Epithelial cell of proximal tubule (primary cell): Measurements from ENCODE around the gene OSBPL10. TPM values are rescaled to one million over a fixed set of nuclear protein-coding genes. Genes with fewer than 3 reads are reported as not detected.

Experiments used
- DNase-seq: peaks from one replicate; pipeline ENCODE4 v3.0.0-alpha.2; 2011; ENCODE audit warnings: low read depth
- H3K4me3 ChIP-seq: 2 replicates; pipeline ENCODE4 v1.5.1; 2011; ENCODE audit warnings: low read depth, mild to moderate bottlenecking, low read length
- CTCF ChIP-seq: conservative IDR thresholded peaks from 2 replicates; pipeline ENCODE4 v1.5.1; 2012; ENCODE audit warnings: low read depth, mild to moderate bottlenecking, low read length
- total RNA-seq: library from RNA; depleted of rRNA; stranded (reverse); fragments of >200 nt; gene quantifications from 2 replicates; pipeline ENCODE4 v1.2.3, GENCODE V29; 2015

Gene OSBPL10
- total RNA-seq, 1 donor from 2014 or later: 17.5 TPM

DNA sequence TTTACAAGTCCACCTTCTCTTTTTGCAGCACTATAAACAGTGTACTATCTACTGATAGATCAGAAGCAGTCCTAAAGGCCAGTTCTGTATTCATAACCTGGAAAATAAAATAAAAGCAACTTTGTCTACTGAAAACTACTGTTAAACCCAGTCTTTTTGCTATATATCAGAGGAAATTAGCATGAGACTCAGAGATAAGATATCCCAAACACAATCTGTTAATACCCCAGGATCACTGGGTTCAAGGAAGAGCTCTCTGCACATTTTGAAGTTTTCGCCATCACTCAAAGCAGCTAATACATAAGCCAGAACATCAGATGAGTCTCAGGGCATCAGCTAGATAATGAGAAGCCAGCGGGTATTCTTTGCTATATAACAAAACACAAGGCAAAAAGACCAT lies 21.8 kb downstream of the OSBPL10 start:
- no peak for DNase-seq
- no peak overlapping the region for H3K4me3 ChIP-seq
- TF ChIP-seq CTCF: no peak

GRCh38 chr3:31958701-31959152 lies 22.3 kb downstream of the OSBPL10 start:
- no peak overlapping the region for H3K4me3 ChIP-seq
- no peak for TF ChIP-seq CTCF
- DNase-seq: no peak

DNA sequence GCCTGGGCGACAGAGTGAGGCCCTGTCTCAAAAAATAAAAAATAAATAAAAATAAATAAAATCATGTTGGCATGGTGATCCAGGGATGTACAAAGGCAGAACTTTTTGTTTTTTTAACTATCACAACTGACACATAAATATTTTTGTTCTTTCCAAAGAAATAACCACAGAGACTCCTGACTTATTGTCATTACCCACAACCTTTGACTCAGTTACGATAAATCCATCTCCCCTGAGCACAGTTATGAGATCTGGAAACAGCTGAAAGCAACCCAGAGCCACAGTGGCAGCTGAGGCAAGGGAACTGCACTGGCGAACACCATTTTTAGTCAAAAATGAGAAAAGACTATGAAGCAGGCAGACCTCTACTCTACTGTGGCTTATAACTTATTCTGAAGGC lies 24.0 kb downstream of the OSBPL10 start:
- no peak overlapping the region for H3K4me3 ChIP-seq
- TF ChIP-seq CTCF: no peak
- no peak for DNase-seq

GRCh38 chr3:31955581-31955980 lies 25.5 kb downstream of the OSBPL10 start:
- DNase-seq: no peak
- H3K4me3 ChIP-seq: no peak overlapping the region
- no peak for TF ChIP-seq CTCF

GRCh38 chr3:31953636-31954035 lies 27.4 kb downstream of the OSBPL10 start:
- no peak for TF ChIP-seq CTCF
- no peak for DNase-seq
- H3K4me3 ChIP-seq: no peak overlapping the region

- no peak for TF ChIP-seq CTCF
Measured at GRCh38 chr3:31953091-31953490, 28.0 kb downstream of the OSBPL10 start.

GRCh38 chr3:31952205-31952604 lies 28.9 kb downstream of the OSBPL10 start:
- no peak for TF ChIP-seq CTCF
- H3K4me3 ChIP-seq: no peak overlapping the region
- no peak for DNase-seq

More at GRCh38 chr3:31953091-31953490, 28.0 kb downstream of the OSBPL10 start:
- no peak for DNase-seq
- no peak overlapping the region for H3K4me3 ChIP-seq
